ENCODE results near the gene F10. TPM values are rescaled to one million over a fixed set of nuclear protein-coding genes. Genes with fewer than 3 reads are reported as not detected.

Gene F10
- polyA plus RNA-seq, 4 donors: 17.8 to 26.6 (median 21.3) TPM

- no peak for DNase-seq (ENCODE audit: low read depth in 4 of 4, low spot score in 3 of 4)
Measured at GRCh38 chr13:113086031-113086750, 36.4 kb upstream of the F10 start.

- DNase-seq (ENCODE audit: low read depth in 4 of 4, low spot score in 3 of 4): no peak
Measured at GRCh38 chr13:113086991-113087922, 35.3 kb upstream of the F10 start.

GRCh38 chr13:113087923-113088690 lies 34.5 kb upstream of the F10 start:
- no peak for DNase-seq (ENCODE audit: low read depth in 4 of 4, low spot score in 3 of 4)

GRCh38 chr13:113088691-113089020 lies 33.9 kb upstream of the F10 start:
- DNase-seq (ENCODE audit: low read depth in 4 of 4, low spot score in 3 of 4): no peak

GRCh38 chr13:113089693-113090414 lies 32.7 kb upstream of the F10 start:
- no peak for DNase-seq (ENCODE audit: low read depth in 4 of 4, low spot score in 3 of 4)

GRCh38 chr13:113090415-113090770 lies 32.2 kb upstream of the F10 start:
- no peak for DNase-seq (ENCODE audit: low read depth in 4 of 4, low spot score in 3 of 4)

GRCh38 chr13:113090806-113091205 lies 31.8 kb upstream of the F10 start:
- DNase-seq (ENCODE audit: low read depth in 4 of 4, low spot score in 3 of 4): no peak

- DNase-seq (ENCODE audit: low read depth in 4 of 4, low spot score in 3 of 4): no peak
Measured at GRCh38 chr13:113091211-113091771, 31.3 kb upstream of the F10 start.

GRCh38 chr13:113091891-113092775 lies 30.5 kb upstream of the F10 start:
- no peak for DNase-seq (ENCODE audit: low read depth in 4 of 4, low spot score in 3 of 4)

- no peak for DNase-seq (ENCODE audit: low read depth in 4 of 4, low spot score in 3 of 4)
Measured at GRCh38 chr13:113092776-113093579, 29.6 kb upstream of the F10 start.

GRCh38 chr13:113093580-113094409 lies 28.8 kb upstream of the F10 start:
- DNase-seq (ENCODE audit: low read depth in 4 of 4, low spot score in 3 of 4): no peak

- DNase-seq (ENCODE audit: low read depth in 4 of 4, low spot score in 3 of 4): no peak
Measured at GRCh38 chr13:113094410-113094800, 28.2 kb upstream of the F10 start.

- DNase-seq (ENCODE audit: low read depth in 4 of 4, low spot score in 3 of 4): no peak
Measured at GRCh38 chr13:113095146-113096051, 27.2 kb upstream of the F10 start.

GRCh38 chr13:113096052-113096744 lies 26.4 kb upstream of the F10 start:
- DNase-seq (ENCODE audit: low read depth in 4 of 4, low spot score in 3 of 4): no peak

GRCh38 chr13:113096745-113097305 lies 25.8 kb upstream of the F10 start:
- DNase-seq (ENCODE audit: low read depth in 4 of 4, low spot score in 3 of 4): no peak

GRCh38 chr13:113097651-113098050 lies 24.9 kb upstream of the F10 start:
- DNase-seq (ENCODE audit: low read depth in 4 of 4, low spot score in 3 of 4): no peak

All from right renal pelvis (tissue), 4 donors.